ENCODE data around the gene LXN.

GRCh38 chr3:158678687-158679086 is 6.2 kb upstream of the LXN start:
- TF ChIP-seq CTCF (IDR thresholded peaks at IDR 0.05) (no peak), POLR2A (IDR thresholded peaks at IDR 0.05) (no peak)
